Measurements from ENCODE around the gene DNAJB6.

- TF ChIP-seq CTCF (IDR thresholded peaks at IDR 0.05): no peak
- no peak for TF ChIP-seq EP300 (IDR thresholded peaks at IDR 0.05)
- TF ChIP-seq POLR2A (IDR thresholded peaks at IDR 0.05): no peak
Measured at GRCh38 chr7:157312941-157313340, 23.9 kb upstream of the DNAJB6 start.

All from stomach (tissue), 4 donors.